Measurements from ENCODE around the gene MAML2. TPM values are rescaled to one million over a fixed set of nuclear protein-coding genes. Genes with fewer than 3 reads are reported as not detected.

MAML2 gene
- total and polyA plus RNA-seq, 9 of the 15 experiments (the other 6 are each of a cell fraction or from before 2014, with no cell fraction given) = 0.79 to 6.8 (median 4.8) TPM

GRCh38 chr11:96221244-96222070, 121.5 kb downstream of the MAML2 start:
- BruUV-seq (replicated peaks) = no TSS peak
- CTCF ChIA-PET (ENCODE audit: low intra/inter-chr PET ratio) = no interaction called here
- intact Hi-C loops (cut with micrococcal nuclease) (no loop called here), in situ Hi-C loops (cut with MboI) (no loop called here)
- Histone ChIP-seq H3K4me3 (no peak overlapping the region), H3K9ac (ENCODE audit: insufficient read depth in 1 of 2, low read depth in 2 of 2, low read length in 2 of 2) (no peak overlapping the region), H4K20me1 (replicated peaks; ENCODE audit: control insufficient read depth, insufficient read depth, low read length) (no peaks in the 10 kb centered on the region), H3K4me2 (ENCODE audit: insufficient read depth, low read length) (no peak overlapping the region), H2AFZ (ENCODE audit: low read depth, low read length) (no peak overlapping the region; the same call in 1 of the 2 replicates), H3K27me3 (ENCODE audit: control insufficient read depth in 2 of 2, insufficient read depth in 2 of 2, low read length in 2 of 2) (no peaks in the 10 kb centered on the region), H3K9me3 (replicated peaks; ENCODE audit: control insufficient read depth, insufficient read depth, low read depth, low read length) (no peaks in the 10 kb centered on the region), H3K27ac (ENCODE audit: extremely low read depth, low read depth, low read length) (no peak overlapping the region), H3K79me2 (ENCODE audit: control insufficient read depth, insufficient read depth, low read length) (no peaks in the 10 kb centered on the region), H3K9me1 (ENCODE audit: control insufficient read depth, insufficient read depth, low read length) (no peaks in the 10 kb centered on the region), H3K4me1 (replicated peaks in 1 of 2; ENCODE audit: control insufficient read depth in 2 of 2, insufficient read depth in 2 of 2, low read length in 2 of 2) (peaks cover 6 to 22% of the 10 kb centered on the region in 2 experiments; a peak in 4 of 5 replicates), H3K36me3 (ENCODE audit: control insufficient read depth, insufficient read depth, low read length) (no peaks in the 10 kb centered on the region; the same call in 2 of the 3 replicates)
- 49% methylated on average over 4 of the region's 4 CpGs for WGBS (ENCODE audit: insufficient coverage, low coverage, missing lambda C conversion rate)
- no peak for FAIRE-seq
- DNase-seq (ENCODE audit: extremely low read depth in 1 of 4, low spot score in 3 of 4) = no peak
- TF ChIP-seq PHB2 (IDR thresholded peaks at IDR 0.05; ENCODE audit: low read depth) (no peak), PKNOX1 (IDR thresholded peaks at IDR 0.05) (peak; percentile 9; the same call in 1 of the 2 replicates), NFATC3 (IDR thresholded peaks at IDR 0.05) (no peak), POLR2H (tag; IDR thresholded peaks at IDR 0.05; ENCODE audit: low read depth) (no peak), ZNF384 (IDR thresholded peaks at IDR 0.05; ENCODE audit: low read depth, low read length) (peak; percentile 55), FOXO4 (CRISPR knock-in tag; IDR thresholded peaks at IDR 0.05) (no peak), ZNF277 (CRISPR knock-in tag; IDR thresholded peaks at IDR 0.05; ENCODE audit: borderline replicate concordance) (no peak)
- POLR2A ChIA-PET = interaction anchor here (1.1 kb wide), 1 partner anchor 22 kb away, joined by 3 read pairs; no protein-coding TSS in a partner anchor
- peak; percentile 49 for ATAC-seq

Measured in K562 (cell line).